ENCODE measurements around the gene SCART1. TPM values are rescaled to one million over a fixed set of nuclear protein-coding genes. Genes with fewer than 3 reads are reported as not detected.
A peak's percentile ranks its signal among the peaks of the same experiment; 100 is the strongest.
"Not testable (repeated sequence)": the region's sequence is repeated elsewhere in the genome, so short reads cannot be mapped to it uniquely, and the experiment has no call there.

Gene SCART1
- total and polyA plus RNA-seq, 7 donors: 0.08 to 1.8 (median 0.58) TPM

DNA sequence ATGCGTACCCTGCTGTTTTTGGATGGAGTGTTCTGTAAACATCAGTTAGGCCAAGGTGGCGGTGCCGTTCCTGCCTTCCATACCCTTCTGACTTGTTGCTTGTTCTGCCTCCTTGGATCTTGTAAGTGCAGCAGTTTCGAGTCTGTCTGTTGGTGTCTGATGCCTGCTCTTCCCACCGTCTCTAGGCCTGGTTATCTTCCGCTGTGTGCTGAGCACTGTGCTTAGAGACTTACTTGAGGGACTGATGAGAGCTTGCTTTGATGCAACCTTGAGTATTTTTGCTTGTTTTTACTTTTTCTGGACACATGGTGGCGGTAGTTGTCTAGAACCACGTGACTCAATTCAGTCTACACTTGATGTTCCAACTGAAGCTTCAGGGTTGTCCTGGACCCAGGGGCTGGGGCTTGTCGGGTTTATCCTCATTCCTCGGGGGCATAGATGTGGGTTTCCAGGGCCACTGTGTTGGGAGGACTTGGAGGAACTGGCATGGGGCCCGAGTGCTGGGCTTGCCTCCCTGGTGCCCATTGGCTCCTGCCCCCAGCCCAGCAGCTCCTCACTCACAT, 15.0 kb upstream of the SCART1 start:
- Histone ChIP-seq H3K4me3 (no peak overlapping the region), H3K9me3 (peaks cover 3% of the 10 kb centered on the region), H3K27me3 (ENCODE audit: insufficient read depth in 3 of 3, low read length in 2 of 3) (no peaks in the 10 kb centered on the region), H3K36me3 (ENCODE audit: insufficient read depth in 1 of 2, low read depth in 1 of 2) (no peaks in the 10 kb centered on the region), H3K4me1 (no peaks in the 10 kb centered on the region), H3K27ac (no peak overlapping the region)
- DNase-seq (no peak), ATAC-seq (peak in 1 of 4 donors; percentile 13)
- TF ChIP-seq, protein P1, sequence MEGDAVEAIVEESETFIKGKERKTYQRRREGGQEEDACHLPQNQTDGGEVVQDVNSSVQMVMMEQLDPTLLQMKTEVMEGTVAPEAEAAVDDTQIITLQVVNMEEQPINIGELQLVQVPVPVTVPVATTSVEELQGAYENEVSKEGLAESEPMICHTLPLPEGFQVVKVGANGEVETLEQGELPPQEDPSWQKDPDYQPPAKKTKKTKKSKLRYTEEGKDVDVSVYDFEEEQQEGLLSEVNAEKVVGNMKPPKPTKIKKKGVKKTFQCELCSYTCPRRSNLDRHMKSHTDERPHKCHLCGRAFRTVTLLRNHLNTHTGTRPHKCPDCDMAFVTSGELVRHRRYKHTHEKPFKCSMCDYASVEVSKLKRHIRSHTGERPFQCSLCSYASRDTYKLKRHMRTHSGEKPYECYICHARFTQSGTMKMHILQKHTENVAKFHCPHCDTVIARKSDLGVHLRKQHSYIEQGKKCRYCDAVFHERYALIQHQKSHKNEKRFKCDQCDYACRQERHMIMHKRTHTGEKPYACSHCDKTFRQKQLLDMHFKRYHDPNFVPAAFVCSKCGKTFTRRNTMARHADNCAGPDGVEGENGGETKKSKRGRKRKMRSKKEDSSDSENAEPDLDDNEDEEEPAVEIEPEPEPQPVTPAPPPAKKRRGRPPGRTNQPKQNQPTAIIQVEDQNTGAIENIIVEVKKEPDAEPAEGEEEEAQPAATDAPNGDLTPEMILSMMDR (IDR thresholded peaks at IDR 0.05): no peak
- intact Hi-C loops (cut with DNase I): no loop called here
- WGBS, 3 donors: 77 to 85% (median 82%) methylated on average over 11 of the region's 11 CpGs

DNA sequence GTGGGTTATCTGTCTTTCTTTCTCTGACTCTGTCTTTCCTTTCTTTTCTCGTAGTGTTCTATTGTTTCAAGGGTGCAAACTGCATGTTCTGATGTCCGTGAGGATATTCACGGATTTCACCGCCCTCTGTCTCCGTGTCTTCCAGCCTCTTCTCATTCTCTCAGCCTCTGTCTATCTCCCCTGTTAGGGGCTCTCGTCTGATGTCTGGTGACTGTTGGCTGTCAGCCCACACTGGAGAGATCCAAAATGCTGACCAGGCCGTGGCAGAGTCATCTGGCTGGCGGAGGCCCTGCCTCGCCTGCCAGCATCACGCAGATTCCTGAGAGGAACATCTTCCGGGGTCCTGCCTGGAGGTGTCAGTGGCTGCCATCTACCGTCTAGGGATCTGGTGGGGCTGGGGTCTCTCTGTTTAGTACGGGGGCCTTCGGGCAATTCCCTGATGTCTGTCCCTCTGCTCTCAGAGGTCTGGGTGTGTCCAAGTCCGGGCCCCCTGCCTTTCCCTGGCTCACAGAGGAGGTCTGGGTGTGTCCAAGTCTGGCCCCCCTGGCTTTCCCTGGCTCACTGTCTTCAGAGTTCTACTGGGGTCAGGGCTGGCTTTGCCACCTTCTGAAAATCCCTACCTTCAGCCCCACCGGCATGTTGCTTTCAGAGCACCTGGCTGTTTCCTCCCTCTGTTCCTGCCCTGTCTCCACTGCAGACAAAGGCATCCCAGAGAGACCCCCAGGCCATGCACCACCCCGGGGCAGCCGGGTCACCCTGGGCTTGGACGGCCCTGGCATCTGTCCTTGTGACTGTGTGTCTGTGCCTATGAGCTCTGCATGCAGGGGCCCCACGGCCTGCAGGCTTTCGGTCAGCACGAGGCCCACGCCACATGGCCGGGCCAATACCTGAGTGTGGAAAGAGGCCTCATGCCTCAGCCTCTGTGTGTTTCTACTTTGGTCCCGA, 14.0 kb upstream of the SCART1 start:
- 78 to 85% (median 80%) methylated on average over 25 of the region's 25 CpGs for WGBS, 3 donors
- Histone ChIP-seq H3K27me3 (ENCODE audit: insufficient read depth in 3 of 3, low read length in 2 of 3) (no peaks in the 10 kb centered on the region), H3K36me3 (ENCODE audit: insufficient read depth in 1 of 2, low read depth in 1 of 2) (no peaks in the 10 kb centered on the region), H3K4me3 (no peak overlapping the region), H3K27ac (no peak overlapping the region), H3K9me3 (peaks cover 3% of the 10 kb centered on the region), H3K4me1 (no peaks in the 10 kb centered on the region)
- intact Hi-C loops (cut with DNase I): no loop called here
- ATAC-seq (no peak), DNase-seq (no peak)
- TF ChIP-seq, protein P1 (IDR thresholded peaks at IDR 0.05): no peak

DNA sequence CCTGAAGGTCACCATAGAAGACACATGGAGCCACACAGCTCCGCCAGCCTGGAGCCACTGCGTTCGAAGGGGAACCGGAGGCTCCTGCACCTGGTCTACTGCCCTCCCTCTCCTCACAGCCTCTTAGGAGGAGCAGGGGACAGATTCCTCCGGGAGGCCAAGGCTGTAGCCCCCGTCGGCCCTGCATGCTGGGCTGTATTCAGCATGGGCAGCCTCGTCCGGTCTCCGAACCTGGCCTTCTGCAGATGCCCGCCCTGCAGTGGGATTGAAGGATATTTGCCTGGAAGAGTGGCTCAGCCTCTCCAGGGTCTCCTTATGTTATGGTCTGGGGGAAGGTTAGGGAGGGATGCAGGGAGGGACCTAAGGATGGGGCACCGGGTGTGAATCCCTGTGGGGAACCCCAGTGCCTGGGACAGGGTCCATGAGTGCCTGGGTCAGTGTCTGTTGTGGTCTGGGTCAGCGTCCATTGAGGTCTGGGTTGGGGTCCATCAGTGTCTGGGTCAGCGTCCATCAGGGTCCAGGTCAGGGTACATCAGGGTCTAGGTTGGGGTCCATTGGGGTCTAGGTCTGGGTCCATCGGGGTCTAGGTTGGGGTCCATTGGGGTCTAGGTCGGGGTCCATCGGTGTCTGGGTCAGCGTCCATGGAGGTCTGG, 13.0 kb upstream of the SCART1 start:
- WGBS, 3 donors: 93 to 96% (median 95%) methylated on average over 17 to 18 of the region's 18 CpGs
- DNase-seq: no peak
- intact Hi-C loops (cut with DNase I): no loop called here
- peaks cover 0 to 3% (median 0%) of the 10 kb centered on the region in 3 donors for H3K27me3 ChIP-seq (ENCODE audit: insufficient read depth in 3 of 3, low read length in 2 of 3)
- ATAC-seq: no peak
- TF ChIP-seq, protein P1 (IDR thresholded peaks at IDR 0.05): no peak
- no peaks in the 10 kb centered on the region for H3K4me1 ChIP-seq
- no peaks in the 10 kb centered on the region for H3K36me3 ChIP-seq (ENCODE audit: insufficient read depth in 1 of 2, low read depth in 1 of 2)
- no peaks in the 10 kb centered on the region for H3K9me3 ChIP-seq
- H3K4me3 ChIP-seq: no peak overlapping the region
- H3K27ac ChIP-seq: no peak overlapping the region

DNA sequence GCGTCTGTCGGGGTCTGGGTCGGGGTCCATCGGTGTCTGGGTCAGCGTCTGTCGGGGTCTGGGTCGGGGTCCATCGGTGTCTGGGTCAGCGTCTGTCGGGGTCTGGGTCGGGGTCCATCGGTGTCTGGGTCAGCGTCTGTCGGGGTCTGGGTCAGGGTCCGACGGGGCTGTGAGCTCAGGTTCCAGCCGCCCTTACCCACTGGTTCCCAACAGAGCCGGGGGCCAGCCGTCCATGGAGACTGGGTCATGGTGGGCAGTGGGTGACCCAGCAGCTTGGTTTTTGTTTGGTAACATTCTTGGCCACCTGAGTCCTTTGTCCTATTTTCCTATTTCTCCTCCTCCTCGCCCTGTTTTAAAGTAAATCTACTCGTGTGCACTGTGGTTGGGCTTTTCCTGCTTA, 12.4 kb upstream of the SCART1 start:
- WGBS, 3 donors: 92 to 96% (median 93%) methylated on average over 8 to 13 of the region's 21 CpGs
- ATAC-seq; H3K9me3 ChIP-seq; H3K4me1 ChIP-seq; H3K36me3 ChIP-seq (ENCODE audit: insufficient read depth in 1 of 2, low read depth in 1 of 2); H3K27ac ChIP-seq; H3K4me3 ChIP-seq; H3K27me3 ChIP-seq (ENCODE audit: insufficient read depth in 3 of 3, low read length in 2 of 3); DNase-seq; intact Hi-C loops (cut with DNase I): not testable (repeated sequence)

DNA sequence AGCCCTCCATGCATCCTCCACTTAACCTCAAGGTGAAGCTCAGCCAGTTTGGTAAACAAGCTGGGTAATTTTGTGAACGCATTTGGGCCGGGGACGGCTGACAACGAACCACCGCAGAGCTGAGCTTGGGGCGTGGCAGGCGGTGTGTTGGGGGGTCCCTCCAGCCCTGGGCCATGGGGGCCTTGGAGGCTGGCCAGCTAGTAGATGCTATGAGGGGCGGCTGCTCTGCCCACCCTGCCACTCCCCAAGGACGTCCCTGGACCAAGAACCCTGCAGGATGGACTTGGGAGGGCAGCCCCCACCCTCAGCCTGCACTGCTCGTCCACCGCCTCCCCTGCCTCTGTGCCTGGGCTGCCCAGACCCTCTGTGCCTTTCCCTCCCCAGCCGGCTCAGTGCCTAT, 12.0 kb upstream of the SCART1 start:
- Histone ChIP-seq H3K27me3 (ENCODE audit: insufficient read depth in 3 of 3, low read length in 2 of 3) (peaks cover 0 to 3% (median 0%) of the 10 kb centered on the region in 3 donors), H3K4me1 (no peaks in the 10 kb centered on the region), H3K36me3 (ENCODE audit: insufficient read depth in 1 of 2, low read depth in 1 of 2) (no peaks in the 10 kb centered on the region), H3K9me3 (peaks cover 5% of the 10 kb centered on the region), H3K4me3 (no peak overlapping the region), H3K27ac (no peak overlapping the region)
- TF ChIP-seq, protein P1 (IDR thresholded peaks at IDR 0.05): no peak
- no peak for DNase-seq
- intact Hi-C loops (cut with DNase I): no loop called here
- ATAC-seq: no peak
- WGBS, 3 donors: 79 to 87% (median 83%) methylated on average over 12 of the region's 12 CpGs
